Measurements from ENCODE around the gene DAZ3. TPM values are rescaled to one million over a fixed set of nuclear protein-coding genes. Genes with fewer than 3 reads are reported as not detected.
"Not testable (repeated sequence)": the region's sequence is repeated elsewhere in the genome, so short reads cannot be mapped to it uniquely, and the experiment has no call there.

Gene DAZ3, protein sequence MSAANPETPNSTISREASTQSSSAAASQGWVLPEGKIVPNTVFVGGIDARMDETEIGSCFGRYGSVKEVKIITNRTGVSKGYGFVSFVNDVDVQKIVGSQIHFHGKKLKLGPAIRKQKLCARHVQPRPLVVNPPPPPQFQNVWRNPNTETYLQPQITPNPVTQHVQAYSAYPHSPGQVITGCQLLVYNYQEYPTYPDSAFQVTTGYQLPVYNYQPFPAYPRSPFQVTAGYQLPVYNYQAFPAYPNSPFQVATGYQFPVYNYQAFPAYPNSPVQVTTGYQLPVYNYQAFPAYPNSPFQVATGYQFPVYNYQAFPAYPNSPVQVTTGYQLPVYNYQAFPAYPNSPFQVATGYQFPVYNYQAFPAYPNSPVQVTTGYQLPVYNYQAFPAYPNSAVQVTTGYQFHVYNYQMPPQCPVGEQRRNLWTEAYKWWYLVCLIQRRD
- not detected in 2 replicates for total RNA-seq
- long read RNA-seq, result 0 reads

DNA sequence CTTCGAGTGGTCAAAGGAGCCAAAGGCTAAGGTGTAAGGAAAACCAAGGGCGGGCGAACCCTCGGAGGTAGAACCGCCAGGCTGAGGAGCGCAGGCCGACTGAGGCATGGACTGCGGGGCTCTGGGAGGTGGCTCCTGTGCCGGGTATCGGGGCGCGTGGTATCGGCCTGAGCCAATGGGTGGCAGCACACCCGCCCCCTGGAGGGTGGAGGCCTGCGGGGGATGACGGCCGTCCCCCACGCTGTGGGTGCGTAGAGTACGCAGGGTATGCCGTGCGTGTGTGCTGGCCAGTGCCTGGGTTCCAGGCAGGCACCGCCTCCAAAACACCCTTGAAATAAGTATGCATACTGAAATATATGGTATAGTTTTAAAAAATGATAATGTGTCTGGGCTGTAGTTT, at the start of gene DAZ3:
Gene DAZ3 (minus strand): TSS at position 101 of the 400 bp plus-strand sequence. CDS start 208 bp downstream, outside the sequence.
- not testable (repeated sequence) for DNase-seq (ENCODE audit: low spot score, unreplicated experiment); H3K36me3 Mint-ChIP-seq (ENCODE audit: insufficient read depth); H3K27me3 Mint-ChIP-seq; H3K4me1 Mint-ChIP-seq (ENCODE audit: low read depth); H3K9me3 Mint-ChIP-seq (ENCODE audit: low read depth); H3K27ac Mint-ChIP-seq; H3K4me3 Mint-ChIP-seq (ENCODE audit: low read depth)

DNA sequence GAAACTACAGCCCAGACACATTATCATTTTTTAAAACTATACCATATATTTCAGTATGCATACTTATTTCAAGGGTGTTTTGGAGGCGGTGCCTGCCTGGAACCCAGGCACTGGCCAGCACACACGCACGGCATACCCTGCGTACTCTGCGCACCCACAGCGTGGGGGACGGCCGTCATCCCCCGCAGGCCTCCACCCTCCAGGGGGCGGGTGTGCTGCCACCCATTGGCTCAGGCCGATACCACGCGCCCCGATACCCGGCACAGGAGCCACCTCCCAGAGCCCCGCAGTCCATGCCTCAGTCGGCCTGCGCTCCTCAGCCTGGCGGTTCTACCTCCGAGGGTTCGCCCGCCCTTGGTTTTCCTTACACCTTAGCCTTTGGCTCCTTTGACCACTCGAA, 20.4 kb upstream of the DAZ3 start, which contains the start of gene DAZ4:
Gene DAZ4 (plus strand): TSS at position 301 of the 400 bp plus-strand sequence. CDS start 208 bp downstream, outside the sequence.
- not testable (repeated sequence) for H3K9me3 Mint-ChIP-seq (ENCODE audit: low read depth); DNase-seq (ENCODE audit: low spot score, unreplicated experiment); H3K27ac Mint-ChIP-seq; H3K27me3 Mint-ChIP-seq; H3K4me3 Mint-ChIP-seq (ENCODE audit: low read depth); H3K4me1 Mint-ChIP-seq (ENCODE audit: low read depth); H3K36me3 Mint-ChIP-seq (ENCODE audit: insufficient read depth)

- H3K27ac Mint-ChIP-seq; H3K9me3 Mint-ChIP-seq (ENCODE audit: low read depth); H3K36me3 Mint-ChIP-seq (ENCODE audit: insufficient read depth); H3K27me3 Mint-ChIP-seq; DNase-seq (ENCODE audit: low spot score, unreplicated experiment); H3K4me1 Mint-ChIP-seq (ENCODE audit: low read depth); H3K4me3 Mint-ChIP-seq (ENCODE audit: low read depth): not testable (repeated sequence)
Observed at GRCh38 chrY:24825069-24825468, 11.9 kb upstream of the DAZ3 start.

DNA sequence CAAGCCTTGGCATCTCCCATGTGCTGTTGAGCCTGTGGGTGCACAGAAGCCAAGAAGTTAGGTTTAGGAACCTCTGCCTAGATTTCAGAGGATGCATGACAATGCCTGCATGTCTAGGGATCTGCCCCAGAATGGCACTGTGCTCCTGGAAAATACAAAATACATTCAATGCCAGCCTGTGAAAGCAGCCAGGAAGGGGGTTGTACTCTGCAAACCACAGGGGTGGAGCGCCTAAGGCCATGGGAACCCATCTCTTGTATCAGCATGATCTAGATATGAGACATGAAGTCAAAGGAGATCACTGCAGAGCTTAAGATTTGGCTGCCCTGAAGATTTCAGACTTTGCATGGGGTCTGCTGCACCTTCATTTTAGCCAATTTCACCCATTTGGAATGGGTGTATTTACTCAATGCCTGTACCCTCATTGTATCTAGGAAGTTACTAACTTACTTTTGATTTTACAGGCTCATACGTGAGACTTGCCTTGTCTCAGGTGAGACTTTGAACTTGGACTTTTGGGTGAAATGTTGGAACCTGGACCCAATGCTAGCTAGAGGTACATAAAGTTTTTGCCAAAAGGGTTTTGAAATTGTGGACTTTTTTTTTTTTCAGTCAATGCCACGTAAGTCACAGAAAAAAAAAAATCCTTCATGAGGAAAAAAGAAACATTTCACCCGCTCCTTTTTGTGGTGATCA, 11.1 kb upstream of the DAZ3 start:
- not testable (repeated sequence) for H3K4me1 Mint-ChIP-seq (ENCODE audit: low read depth); H3K27ac Mint-ChIP-seq; H3K27me3 Mint-ChIP-seq; H3K9me3 Mint-ChIP-seq (ENCODE audit: low read depth); DNase-seq (ENCODE audit: low spot score, unreplicated experiment); H3K36me3 Mint-ChIP-seq (ENCODE audit: insufficient read depth); H3K4me3 Mint-ChIP-seq (ENCODE audit: low read depth)

- H3K36me3 Mint-ChIP-seq (ENCODE audit: insufficient read depth); H3K4me3 Mint-ChIP-seq (ENCODE audit: low read depth); H3K27me3 Mint-ChIP-seq; H3K27ac Mint-ChIP-seq; H3K9me3 Mint-ChIP-seq (ENCODE audit: low read depth); DNase-seq (ENCODE audit: low spot score, unreplicated experiment); H3K4me1 Mint-ChIP-seq (ENCODE audit: low read depth): not testable (repeated sequence)
Observed at GRCh38 chrY:24821836-24822235, 8.6 kb upstream of the DAZ3 start.

Other genes with a start within 250 kb of the DAZ3 start
- gene BPY2B, start 195.4 kb downstream of the DAZ3 start, total RNA-seq, result not detected in 2 replicates
- not detected in 2 replicates for gene DAZ4, start 20.5 kb upstream of the DAZ3 start, total RNA-seq
- gene BPY2C, start 238.7 kb upstream of the DAZ3 start, total RNA-seq, result not detected in 2 replicates